NCI-H748 (cell line): Measurements from ENCODE around the gene KIF2C.

Experiments used
- DNase-seq: peaks from one replicate; lab custom pipeline; 2025; ENCODE audit not compliant: unreplicated experiment; lab: John Stamatoyannopoulos, UW

KIF2C gene

DNA sequence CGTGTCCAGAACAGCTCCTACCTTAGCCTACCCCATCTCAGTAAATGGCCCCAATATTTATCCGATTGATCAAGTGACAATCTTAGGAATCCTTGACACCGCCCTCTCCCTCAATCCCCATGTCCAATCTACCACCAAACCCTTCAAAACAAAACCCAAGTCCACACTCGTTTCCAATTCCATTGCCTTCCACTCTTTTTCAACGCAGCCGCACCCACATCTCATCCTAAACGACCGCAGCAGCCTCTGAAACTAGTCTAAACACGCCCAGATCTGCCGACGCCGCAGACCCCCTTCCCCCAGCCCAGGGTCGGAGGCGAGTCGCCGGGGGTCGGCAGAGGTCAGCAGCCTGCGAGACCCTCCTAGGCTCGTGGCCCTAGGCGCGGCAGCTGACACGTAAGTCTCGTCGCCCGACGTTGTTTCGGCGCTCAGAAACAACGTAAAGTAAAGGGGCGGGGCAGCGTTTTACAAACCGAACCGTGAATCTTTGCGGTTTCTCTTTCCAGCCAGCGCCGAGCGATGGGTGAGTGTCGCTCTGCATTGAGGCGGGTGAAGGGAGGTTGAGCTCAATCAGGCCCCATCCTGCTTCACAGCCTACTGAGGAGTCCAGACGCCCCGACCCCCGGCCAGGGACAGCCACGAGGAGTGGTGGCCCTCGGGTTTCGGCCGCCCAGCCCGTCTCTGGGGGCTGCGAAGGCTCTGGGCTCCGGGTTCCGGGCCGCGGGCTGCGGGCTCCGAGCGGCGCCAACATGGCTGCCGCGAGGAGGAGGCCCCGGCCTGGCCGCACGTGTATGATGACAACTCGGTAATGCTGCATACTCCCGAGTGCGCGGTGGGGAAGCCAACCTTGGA lies 35.7 kb downstream of the KIF2C start, which contains the start of gene RPS8:
RPS8 (plus strand) TSS at position 463 of the 852 bp plus-strand sequence; CDS start at position 520, 57 bp downstream.
- peak; percentile 96 for DNase-seq

- no peak for DNase-seq
These were observed 36.5 kb downstream of the KIF2C start for GRCh38 chr1:44775930-44776729.

GRCh38 chr1:44776730-44777068 lies 37.1 kb downstream of the KIF2C start:
- no peak for DNase-seq

- no peak for DNase-seq
These were observed 37.9 kb downstream of the KIF2C start for GRCh38 chr1:44777547-44777946.

DNA sequence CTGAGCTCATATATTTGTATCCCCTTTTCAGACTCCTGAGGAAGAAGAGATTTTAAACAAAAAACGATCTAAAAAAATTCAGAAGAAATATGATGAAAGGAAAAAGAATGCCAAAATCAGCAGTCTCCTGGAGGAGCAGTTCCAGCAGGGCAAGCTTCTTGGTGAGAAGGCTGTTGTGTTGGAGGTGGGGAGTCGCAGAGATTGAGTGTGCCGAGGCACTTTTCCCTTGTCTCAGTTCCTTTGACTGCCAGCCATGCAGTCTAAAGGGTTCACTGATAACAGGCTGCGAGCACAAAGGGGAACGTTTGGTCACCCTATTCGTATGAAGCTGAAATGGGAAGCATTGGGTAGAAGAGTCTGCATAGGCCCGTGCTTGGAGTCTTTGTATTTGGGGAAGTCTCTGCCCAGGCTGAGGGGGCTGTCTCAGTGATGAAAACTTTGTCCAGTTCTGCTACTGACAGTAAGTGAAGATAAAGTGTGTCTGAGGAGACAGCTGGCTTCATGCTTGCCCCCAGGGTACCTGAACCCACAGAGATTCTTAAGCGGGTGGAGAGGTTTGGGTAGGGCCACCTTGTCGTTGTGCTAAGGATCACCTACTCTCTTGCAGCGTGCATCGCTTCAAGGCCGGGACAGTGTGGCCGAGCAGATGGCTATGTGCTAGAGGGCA lies 38.5 kb downstream of the KIF2C start:
- DNase-seq = no peak

GRCh38 chr1:44778705-44779576 lies 39.3 kb downstream of the KIF2C start:
- DNase-seq = no peak

GRCh38 chr1:44780583-44781121 lies 41.0 kb downstream of the KIF2C start:
- DNase-seq = no peak

- no peak for DNase-seq
These were observed 44.1 kb downstream of the KIF2C start for GRCh38 chr1:44783697-44784093.

GRCh38 chr1:44784094-44785028 lies 44.7 kb downstream of the KIF2C start:
- DNase-seq = peak; percentile 64

DNA sequence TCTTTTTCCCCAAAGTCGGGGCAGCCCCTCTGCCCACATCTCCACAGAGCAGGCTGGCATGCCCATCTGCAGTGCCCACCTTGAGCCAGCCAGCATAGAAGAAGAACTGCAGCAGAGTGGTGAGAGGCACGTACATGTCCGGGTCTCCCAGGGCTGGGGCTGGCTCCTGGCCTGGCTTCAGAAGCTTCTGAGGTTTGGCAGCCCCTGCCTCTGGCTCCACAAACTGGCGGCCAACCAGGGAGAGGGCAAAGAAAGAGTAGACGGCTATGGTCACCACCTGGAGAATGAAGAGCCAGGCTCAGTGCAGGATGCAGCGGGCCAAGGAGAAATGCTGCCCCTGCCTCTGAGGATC lies 45.4 kb downstream of the KIF2C start:
- DNase-seq = no peak

DNA sequence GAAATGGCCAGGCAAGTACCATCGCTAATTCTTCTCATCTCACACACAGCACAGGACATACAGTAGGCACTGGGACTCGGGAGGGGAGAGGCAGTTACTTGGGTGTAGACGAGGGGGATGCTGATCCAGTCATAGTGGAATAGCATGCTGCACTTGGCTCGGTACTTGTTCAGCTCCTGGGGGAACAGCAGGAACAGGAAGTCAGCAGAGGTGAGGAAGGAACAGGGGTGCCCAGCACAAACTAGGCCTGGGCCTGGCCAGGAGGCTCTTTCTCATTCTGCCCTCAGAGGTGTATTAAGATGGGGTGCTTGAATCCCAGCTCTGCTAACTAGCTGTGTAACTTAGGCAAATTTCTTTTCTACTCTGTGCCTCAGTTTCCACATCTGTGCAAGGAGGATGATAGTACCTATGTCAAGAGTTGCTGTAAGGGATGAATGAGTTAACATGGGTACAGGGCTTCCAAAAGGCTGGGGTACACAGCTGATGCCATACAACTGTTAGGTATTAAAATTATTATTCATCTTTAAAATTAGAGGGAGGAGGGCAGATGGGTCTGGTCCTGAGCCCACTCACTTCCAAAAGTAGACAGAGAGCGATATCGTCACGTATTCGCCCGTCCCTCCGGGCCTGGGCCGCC lies 46.0 kb downstream of the KIF2C start:
- no peak for DNase-seq

GRCh38 chr1:44786138-44786840 lies 46.7 kb downstream of the KIF2C start:
- DNase-seq = no peak

DNA sequence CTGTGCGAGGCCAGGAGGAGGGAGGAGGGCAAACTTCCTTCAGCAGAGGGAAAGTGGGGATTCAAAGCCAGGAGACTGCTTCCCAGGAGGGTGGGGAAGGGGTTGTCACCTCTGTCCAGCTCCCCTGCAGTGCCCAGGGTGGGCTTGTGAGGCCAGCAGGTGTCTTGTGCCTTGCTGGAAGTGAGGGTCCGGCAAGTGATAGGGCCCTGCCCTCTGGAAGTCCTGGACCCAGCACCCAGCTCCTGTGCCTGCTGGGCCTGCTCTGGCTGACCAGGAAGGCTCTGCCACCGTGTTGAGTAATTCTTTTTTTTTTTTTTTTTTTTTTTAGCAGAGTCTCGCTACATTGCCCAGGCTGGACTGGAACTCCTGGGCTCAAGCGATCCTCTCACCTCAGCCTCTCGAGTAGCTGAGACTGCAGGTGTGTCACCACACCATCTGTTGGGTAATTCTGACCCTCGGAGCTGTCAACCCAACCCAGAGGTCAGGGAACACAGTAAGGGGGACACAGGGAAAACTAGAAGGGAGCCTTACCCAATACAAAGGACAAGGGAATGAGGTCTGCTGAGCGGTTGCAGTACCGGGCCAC lies 47.3 kb downstream of the KIF2C start:
- DNase-seq = no peak

- no peak for DNase-seq
These were observed 47.9 kb downstream of the KIF2C start for GRCh38 chr1:44787506-44787905.

- DNase-seq = no peak
These were observed 48.7 kb downstream of the KIF2C start, which contains the start of gene BEST4 for GRCh38 chr1:44788120-44788860. BEST4 (minus strand) TSS chr1:44788170; CDS start chr1:44787705, 465 bp downstream.

DNA sequence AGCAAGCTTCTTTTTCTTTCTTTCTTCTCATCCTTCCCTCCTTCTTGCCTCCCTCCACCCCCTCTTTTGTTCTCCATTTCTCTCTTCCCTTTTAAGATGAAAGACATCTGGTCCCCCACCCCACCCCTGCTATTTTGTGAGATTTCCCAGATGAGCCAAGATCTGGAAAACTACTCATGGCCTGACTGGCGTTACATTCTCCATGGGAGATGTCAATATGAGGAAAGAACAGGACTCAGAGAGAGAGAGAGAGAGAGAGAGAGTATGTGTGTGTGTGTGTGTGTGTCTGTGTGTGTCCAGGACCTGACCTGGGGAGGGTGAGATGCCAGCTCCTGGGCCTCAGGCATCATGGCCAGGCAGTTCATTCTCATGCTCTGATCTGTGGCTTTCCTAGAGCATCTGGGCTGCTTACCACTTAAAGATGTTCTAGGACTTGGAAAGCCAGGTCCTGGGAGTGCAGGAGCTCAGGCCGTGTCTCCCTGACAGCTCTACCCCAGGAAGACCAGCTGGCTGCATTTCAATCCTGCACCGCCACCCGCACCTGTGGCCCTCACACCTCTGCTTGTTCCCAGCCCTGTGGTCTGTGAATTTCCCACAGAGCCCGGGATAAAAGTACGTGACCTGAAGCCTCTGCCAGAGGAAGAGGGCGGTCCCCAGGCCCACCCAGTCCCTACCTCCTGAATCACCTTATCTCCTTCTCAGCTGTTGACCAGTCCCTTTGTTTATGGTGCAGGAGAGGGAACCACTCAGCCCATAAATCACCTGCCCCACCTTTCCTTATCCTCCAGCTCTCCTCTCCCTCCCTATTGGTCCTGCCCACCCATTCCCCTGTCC lies 51.5 kb downstream of the KIF2C start:
- DNase-seq = no peak
